ENCODE measurements around the gene CCNYL1.
"Not testable (repeated sequence)": the region's sequence is repeated elsewhere in the genome, so short reads cannot be mapped to it uniquely, and the experiment has no call there.

The CCNYL1 gene

GRCh38 chr2:207743514-207743913 is 32.1 kb downstream of the CCNYL1 start:
- no peak for DNase-seq

DNA sequence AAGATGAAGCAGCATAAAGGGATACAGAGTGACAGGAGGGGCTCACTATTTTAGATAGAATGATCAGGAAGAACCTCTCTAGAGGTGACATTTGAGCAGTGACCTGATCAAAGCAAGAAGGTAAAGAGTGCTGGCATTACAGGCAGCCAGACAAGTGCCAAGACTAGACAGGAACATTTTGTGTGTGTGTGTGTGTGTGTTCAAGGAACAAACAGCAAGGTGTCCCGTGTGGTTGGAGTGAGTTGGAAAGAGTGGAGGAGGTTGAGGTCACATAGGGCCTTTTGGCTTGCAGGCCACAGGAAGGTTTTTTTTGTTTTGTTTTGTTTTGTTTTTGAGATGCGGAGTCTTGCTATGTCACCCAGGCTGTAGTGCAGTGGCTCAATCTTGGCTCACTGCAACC is 32.6 kb downstream of the CCNYL1 start:
- DNase-seq, result no peak

- DNase-seq, result no peak
These were observed 33.0 kb downstream of the CCNYL1 start for GRCh38 chr2:207744451-207744850.

DNA sequence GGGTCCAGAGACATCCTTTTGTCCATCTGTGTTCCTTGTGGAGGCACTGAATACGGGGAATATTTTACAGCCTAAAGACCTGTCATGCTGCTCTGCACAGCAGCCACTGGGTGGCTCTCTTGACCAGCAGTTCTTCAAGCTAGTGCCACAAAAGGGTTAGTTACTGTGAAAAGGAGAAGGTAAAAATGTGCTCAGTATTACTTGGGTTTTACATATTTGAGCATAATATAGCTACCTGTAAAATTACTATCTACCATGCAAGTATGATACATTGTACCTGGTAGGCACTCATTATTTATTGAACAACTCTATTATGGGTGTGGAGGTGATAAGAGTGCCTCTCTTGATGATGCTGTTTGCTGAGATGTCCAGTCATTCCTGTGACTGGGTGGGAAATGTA is 34.7 kb downstream of the CCNYL1 start:
- DNase-seq, result peak; percentile 37

DNA sequence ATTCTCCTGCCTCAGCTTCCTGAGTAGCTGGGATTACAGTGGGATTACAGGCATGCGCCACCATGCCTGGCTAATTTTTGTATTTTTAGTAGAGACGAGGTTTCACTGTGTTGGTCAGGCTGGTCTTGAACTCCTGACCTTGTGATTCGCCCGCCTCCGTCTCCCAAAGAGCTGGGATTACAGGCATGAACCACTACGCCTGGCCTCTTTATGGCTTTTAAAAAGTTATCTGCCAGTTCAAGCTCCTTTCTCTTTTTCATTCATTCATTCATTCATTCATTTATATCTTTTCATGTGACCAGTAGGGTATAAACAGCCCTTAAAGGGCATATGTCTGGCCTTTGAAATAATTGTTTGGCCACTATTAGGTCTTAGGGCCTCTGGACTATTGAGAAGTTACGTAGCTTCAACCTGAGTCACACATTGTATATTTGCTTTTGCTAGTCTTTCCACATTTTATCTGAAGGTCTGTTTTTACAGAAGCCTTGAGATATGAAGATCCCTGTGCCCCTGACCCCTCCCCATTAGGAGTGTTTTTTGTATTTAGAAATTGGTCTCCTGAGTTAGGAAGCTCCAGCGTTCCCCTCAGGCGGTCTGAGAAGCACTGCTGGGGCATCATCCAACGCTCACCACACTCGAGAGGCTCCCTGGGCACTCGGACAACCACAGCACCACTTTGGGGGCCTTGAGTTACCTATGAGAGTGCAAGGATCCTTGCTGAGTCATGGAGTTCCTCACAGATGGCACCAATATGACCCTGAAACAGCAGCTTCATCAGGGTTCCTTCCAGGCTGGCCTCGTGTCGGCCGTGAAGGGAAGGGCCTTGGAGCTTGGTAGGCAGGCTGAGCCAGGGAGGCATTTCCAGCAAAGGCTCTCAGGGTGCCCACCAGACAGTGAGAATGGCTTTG is 36.5 kb downstream of the CCNYL1 start:
- no peak for DNase-seq

DNA sequence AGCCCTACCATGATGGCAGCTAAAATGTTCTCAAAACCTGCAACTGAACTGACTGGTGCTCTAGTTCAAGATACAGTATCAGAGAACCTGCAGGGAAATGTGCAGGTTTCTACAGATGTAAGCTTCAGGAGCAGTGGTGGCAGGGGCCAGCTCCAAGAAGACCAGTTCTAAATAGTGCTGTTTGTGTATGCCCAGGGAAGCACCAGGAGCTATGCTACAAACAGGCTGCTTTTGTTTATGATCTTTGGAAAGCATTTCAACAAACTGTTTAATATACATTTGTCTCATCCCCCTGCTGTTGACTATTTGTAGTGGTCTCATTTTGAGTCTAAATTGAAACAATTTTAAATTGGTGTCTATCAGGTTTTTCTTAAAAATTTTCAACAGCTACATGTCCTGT is 37.6 kb downstream of the CCNYL1 start:
- no peak for DNase-seq

GRCh38 chr2:207749873-207750272 is 38.4 kb downstream of the CCNYL1 start:
- no peak for DNase-seq

DNA sequence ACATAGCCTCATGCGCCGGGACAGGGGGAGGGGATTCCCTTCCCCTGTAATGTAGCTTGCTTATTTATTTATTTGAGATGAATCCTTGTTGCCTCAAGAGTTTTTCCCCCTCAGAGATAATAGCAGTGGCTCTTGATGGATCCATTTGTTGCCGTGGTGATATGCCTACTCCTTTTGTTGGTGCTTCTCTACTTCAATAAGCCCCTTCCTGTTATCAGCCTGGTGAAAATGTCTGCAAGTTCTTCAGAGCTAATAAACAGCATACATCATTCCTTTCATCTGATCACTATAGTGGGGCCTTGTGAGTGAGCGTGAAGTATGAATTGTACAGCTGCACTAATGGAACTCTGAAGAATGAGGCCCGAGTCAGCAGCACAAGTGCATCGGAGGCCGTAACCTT is 38.9 kb downstream of the CCNYL1 start:
- DNase-seq, result no peak

DNA sequence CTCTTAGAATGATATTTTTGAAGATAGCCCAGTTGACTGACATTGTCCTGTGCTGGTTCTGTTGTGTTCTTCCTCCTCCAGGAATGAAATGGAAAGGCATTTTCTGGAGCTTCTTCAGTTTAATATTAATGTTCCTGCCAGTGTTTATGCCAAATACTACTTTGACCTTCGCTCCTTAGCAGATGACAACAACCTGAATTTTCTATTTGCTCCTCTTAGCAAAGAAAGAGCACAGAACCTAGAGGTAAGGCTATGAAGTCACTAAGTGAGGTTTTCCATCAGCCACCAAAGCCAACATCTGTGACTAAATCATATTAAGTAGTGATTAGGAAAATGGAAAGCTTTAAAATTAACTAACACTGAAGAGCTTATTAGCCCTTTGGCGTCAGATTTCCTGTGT is 39.4 kb downstream of the CCNYL1 start:
- no peak for DNase-seq

DNA sequence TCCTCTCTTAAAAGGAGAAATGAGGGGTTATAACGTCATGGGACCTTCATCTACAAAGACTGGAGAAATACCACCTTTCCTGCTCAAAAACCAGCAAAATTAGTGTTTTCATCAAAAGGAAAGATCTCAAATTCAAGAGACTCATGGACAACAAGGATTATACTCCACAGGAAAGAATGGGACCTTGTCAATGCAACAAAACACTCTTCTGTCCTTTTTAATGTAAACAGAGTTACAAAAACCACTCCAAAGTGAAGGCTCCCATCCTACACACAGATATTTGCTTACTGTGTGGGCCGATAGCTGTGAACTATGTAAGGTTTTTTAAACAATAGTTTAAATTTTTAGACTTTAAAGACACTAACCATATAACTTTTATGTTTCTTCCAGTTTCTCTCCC is 42.2 kb downstream of the CCNYL1 start:
- not testable (repeated sequence) for DNase-seq

GRCh38 chr2:207754498-207755383 is 43.3 kb downstream of the CCNYL1 start:
- DNase-seq, result no peak

DNA sequence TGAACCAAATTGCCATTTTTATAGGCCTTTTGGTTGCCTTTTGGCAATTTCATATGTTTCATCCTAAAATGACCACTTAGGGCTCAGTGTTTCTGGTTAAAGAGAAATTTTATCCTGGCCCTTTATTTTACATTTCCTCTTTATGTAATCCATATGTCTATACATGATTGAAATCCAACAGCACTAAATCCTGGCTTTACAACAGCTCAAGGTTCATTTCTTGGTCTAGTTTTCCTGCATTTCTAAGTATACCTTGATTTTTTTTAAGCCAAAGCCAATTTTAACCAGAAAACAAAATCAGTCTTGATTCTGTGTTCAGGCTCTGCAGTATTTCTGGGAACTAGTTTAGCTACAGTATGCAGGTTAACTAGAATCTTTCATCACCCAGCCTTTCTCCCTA is 46.6 kb downstream of the CCNYL1 start:
- DNase-seq, result no peak

GRCh38 chr2:207759890-207760289 is 48.5 kb downstream of the CCNYL1 start:
- no peak for DNase-seq

DNA sequence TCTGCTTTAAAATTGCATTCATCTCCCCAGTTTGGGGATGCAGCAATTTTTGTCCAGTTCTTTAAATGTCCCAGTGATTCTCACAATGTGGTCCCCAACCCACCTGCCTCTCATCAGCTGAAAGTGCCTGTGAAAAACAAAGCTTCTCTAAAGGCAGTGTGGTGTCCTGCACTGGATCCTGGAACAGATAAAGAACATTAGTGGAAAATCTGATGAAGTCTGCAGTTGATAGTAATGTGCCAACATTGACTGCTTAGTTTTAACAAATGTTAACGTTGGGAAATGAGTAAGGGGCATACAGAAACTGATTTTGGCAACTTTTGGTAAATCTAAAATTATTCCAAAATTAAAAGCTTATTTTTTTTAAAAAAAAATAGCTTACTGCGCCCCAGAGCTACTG is 49.0 kb downstream of the CCNYL1 start:
- no peak for DNase-seq

- DNase-seq, result not testable (repeated sequence)
These were observed 50.0 kb downstream of the CCNYL1 start for GRCh38 chr2:207761426-207761825.

DNA sequence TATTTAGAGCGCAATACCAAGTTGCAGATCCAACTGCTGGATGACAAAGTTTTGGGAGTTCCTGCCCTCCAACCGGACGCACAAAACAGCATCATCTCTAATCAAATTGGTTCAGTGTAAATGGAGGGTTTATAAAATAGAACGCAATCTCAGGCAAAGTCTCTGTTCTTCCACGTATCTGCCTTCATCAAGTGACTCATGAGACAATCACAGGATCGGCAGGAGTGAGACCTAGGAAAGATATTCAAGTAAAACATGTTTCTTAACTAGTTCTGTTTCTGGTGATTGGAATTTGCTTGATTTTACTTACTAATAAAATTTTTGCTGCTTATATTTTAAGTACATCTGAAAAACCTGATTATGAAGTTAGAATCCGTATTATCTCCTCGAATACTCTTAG is 50.7 kb downstream of the CCNYL1 start:
- no peak for DNase-seq

DNA sequence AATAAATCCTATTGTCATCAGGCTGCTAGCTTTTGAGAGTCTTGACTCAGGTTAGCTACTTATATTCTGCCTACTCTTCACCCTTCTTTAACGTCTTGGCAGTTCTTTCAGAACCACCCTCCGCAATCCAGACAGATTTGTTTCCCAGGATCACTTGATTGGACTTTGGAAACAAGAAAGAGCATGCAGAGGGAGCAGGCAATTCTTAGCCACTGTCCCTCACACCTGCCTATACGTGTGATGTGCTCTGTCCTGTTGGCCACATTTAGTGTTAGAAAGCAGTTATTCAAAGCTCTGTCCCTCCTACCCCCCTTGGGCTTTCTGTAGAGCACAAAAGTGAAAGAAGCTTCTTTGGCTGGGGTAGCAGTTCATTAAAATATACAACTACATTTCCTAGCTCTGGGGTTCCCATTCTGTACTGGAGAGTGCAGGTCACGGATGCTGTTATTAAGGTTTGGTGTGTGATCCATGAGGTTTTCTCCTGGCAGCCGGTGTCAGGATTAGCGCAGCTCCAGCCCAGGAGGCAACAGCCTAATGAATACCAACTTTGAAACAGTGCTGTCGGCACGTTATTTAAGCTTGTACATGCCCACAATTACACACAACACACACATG is 52.0 kb downstream of the CCNYL1 start:
- DNase-seq, result no peak

GRCh38 chr2:207764096-207764630 is 52.7 kb downstream of the CCNYL1 start:
- DNase-seq, result no peak

GRCh38 chr2:207765547-207765946 is 54.1 kb downstream of the CCNYL1 start:
- DNase-seq, result no peak

DNA sequence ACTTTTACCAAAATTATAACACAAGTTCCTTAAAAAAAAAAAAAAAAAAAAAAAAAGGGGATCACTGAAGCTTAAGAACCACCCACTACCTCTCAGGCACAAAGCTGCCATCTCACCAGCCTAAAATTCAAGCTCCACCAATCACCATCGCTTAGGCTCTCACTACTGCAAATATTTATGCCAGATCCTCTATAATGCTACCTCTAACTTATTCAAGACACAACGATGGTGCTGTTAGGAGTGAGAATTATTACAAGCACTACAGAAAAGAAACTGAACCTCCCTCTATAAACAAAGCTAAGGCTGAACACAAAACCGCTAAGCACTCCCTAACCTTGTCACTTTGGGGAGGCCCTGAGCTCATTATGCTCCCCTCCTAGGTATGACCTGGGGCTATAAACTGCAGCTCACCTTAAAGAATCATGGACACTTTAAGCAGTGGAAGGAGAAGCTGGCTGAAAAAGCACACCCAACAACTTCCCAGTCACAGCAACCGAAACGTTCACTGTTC is 54.7 kb downstream of the CCNYL1 start:
- DNase-seq, result no peak

GRCh38 chr2:207766697-207767460 is 55.4 kb downstream of the CCNYL1 start:
- no peak for DNase-seq

All from stimulated activated CD4-positive, alpha-beta T cell treated with anti-CD3 and anti-CD28 coated beads, Interleukin-4, amount 100 ng/mL, for 24 hours (primary cell).